HL-60 (cell line): ENCODE data around the gene LRIT1.

ENCODE experiments used
- DNase-seq, 2 experiments: peaks; one replicate each; pipeline ENCODE4 v3.0.0-alpha.2; 2010 to 2020; ENCODE audit warnings: low read depth in 1 of 2, low spot score in 1 of 2
- H3K27ac ChIP-seq: fragments of 250-450 bp; sonication (Bioruptor Pico); replicated peaks from 2 replicates; pipeline ENCODE4 v1.5.1; 2020; ENCODE audit warnings: mild to moderate bottlenecking, moderate library complexity
- H3K27me3 ChIP-seq: fragments of 250-450 bp; sonication (Bioruptor Pico); 2 replicates; pipeline ENCODE4 v1.5.1; 2021; ENCODE audit warnings: mild to moderate bottlenecking, moderate library complexity; ENCODE audit not compliant: insufficient read depth, poor library complexity, severe bottlenecking
- H3K4me3 ChIP-seq: replicated peaks from 2 replicates; pipeline ENCODE4 v1.5.1; 2011; ENCODE audit warnings: mild to moderate bottlenecking, control low read depth, low read length; ENCODE audit not compliant: insufficient read depth
- GABPA ChIP-seq: IDR thresholded peaks from 2 replicates; pipeline ENCODE4 v1.6.1; 2012; ENCODE audit warnings: low read depth
- POLR2AphosphoS5 ChIP-seq: IDR thresholded peaks from 2 replicates; pipeline ENCODE4 v1.6.1; 2012; ENCODE audit warnings: low read depth
- SPI1 ChIP-seq: IDR thresholded peaks from 2 replicates; pipeline ENCODE4 v1.6.1; 2012; ENCODE audit warnings: low read depth, mild to moderate bottlenecking, borderline replicate concordance
- TF ChIP-seq, protein P1 (sequence below): IDR thresholded peaks from one replicate; pipeline ENCODE4 v1.5.1; 2011; ENCODE audit warnings: low read length, control low read depth, inconsistent platforms; ENCODE audit not compliant: insufficient read depth
- TF ChIP-seq, protein P2 (sequence below): IDR thresholded peaks from 2 replicates; pipeline ENCODE4 v1.6.1; 2012; ENCODE audit warnings: low read depth; ENCODE audit not compliant: insufficient replicate concordance

The LRIT1 gene

DNA sequence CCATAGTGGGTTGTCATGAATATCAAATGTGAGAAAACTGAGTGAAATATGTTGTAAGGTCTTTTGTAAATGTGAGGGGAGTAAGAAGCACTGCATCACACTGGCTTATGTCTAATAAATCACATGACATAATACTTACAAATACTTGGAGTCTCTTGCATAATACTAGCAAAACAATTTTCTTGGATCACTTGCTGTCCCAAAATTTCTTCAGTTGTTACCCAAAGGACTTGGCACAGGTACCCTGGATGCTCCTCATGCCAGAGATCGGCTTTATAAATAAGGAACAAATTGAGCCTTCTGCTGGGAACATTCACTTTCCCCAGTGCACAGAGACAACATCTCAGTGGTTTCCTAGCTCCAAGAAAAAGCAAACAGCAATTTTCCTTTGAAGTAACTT lies 11.0 kb downstream of the LRIT1 start:
- no peak overlapping the region for H3K27ac ChIP-seq
- no peaks in the 10 kb centered on the region for H3K27me3 ChIP-seq
- H3K4me3 ChIP-seq, result no peak overlapping the region
- TF ChIP-seq GABPA (no peak), POLR2AphosphoS5 (no peak), SPI1 (no peak)
- TF ChIP-seq, protein P1, sequence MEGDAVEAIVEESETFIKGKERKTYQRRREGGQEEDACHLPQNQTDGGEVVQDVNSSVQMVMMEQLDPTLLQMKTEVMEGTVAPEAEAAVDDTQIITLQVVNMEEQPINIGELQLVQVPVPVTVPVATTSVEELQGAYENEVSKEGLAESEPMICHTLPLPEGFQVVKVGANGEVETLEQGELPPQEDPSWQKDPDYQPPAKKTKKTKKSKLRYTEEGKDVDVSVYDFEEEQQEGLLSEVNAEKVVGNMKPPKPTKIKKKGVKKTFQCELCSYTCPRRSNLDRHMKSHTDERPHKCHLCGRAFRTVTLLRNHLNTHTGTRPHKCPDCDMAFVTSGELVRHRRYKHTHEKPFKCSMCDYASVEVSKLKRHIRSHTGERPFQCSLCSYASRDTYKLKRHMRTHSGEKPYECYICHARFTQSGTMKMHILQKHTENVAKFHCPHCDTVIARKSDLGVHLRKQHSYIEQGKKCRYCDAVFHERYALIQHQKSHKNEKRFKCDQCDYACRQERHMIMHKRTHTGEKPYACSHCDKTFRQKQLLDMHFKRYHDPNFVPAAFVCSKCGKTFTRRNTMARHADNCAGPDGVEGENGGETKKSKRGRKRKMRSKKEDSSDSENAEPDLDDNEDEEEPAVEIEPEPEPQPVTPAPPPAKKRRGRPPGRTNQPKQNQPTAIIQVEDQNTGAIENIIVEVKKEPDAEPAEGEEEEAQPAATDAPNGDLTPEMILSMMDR, result no peak
- TF ChIP-seq, protein P2, sequence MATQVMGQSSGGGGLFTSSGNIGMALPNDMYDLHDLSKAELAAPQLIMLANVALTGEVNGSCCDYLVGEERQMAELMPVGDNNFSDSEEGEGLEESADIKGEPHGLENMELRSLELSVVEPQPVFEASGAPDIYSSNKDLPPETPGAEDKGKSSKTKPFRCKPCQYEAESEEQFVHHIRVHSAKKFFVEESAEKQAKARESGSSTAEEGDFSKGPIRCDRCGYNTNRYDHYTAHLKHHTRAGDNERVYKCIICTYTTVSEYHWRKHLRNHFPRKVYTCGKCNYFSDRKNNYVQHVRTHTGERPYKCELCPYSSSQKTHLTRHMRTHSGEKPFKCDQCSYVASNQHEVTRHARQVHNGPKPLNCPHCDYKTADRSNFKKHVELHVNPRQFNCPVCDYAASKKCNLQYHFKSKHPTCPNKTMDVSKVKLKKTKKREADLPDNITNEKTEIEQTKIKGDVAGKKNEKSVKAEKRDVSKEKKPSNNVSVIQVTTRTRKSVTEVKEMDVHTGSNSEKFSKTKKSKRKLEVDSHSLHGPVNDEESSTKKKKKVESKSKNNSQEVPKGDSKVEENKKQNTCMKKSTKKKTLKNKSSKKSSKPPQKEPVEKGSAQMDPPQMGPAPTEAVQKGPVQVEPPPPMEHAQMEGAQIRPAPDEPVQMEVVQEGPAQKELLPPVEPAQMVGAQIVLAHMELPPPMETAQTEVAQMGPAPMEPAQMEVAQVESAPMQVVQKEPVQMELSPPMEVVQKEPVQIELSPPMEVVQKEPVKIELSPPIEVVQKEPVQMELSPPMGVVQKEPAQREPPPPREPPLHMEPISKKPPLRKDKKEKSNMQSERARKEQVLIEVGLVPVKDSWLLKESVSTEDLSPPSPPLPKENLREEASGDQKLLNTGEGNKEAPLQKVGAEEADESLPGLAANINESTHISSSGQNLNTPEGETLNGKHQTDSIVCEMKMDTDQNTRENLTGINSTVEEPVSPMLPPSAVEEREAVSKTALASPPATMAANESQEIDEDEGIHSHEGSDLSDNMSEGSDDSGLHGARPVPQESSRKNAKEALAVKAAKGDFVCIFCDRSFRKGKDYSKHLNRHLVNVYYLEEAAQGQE, result no peak
- DNase-seq, result no peak

DNA sequence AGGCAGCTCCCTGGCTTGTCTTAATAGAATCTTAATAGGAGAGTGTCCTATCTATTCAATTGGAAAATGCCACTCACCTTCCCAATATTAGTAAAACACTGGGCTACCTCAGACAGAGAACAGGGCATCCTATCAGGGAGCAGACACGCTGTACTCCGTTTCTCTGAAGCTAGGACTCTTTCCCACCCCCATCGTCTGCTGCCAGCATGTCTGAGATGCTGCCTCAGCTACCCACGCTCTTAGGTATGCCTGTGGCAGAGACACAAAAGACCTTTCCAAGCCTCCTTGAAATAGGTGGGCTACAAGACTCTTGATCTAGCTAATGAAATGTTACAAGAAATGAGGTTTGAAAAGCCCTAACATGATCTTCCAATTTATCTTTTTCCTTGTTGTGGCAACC lies 13.5 kb downstream of the LRIT1 start:
- no peak overlapping the region for H3K27ac ChIP-seq
- H3K4me3 ChIP-seq, result no peak overlapping the region
- no peaks in the 10 kb centered on the region for H3K27me3 ChIP-seq
- DNase-seq, result no peak
- no peak for TF ChIP-seq POLR2AphosphoS5
- no peak for TF ChIP-seq SPI1
- TF ChIP-seq, protein P2, result no peak

DNA sequence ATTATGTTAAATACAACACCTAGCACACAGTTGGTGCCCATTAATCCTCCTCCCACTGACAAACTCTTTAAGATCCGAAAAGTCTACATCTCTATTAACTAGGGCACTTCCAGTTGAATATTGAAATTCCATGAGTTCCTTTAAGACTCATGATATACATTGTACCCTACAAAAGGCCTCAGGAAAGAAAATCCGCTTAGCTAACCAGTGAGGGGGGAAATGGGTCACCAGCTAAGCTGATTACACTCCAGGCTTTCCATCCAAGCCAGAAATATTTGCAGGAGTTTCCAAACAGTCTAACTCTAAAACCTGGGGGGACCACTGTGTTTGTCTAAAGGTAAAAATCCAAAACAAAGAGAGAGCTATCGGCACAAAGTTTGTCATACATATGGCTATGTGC lies 14.7 kb downstream of the LRIT1 start:
- Histone ChIP-seq H3K4me3 (no peak overlapping the region), H3K27me3 (no peaks in the 10 kb centered on the region), H3K27ac (no peak overlapping the region)
- TF ChIP-seq SPI1 (no peak), POLR2AphosphoS5 (no peak), GABPA (no peak)
- TF ChIP-seq, protein P2, result no peak
- TF ChIP-seq, protein P1, result no peak
- DNase-seq, result no peak
